Gastroesophageal sphincter (tissue), 4 donors: Measurements from ENCODE around the gene SHC4. TPM values are rescaled to one million over a fixed set of nuclear protein-coding genes. Genes with fewer than 3 reads are reported as not detected.

Experiments
- ATAC-seq: fragments of 150-250 bp; one replicate; pipeline ENCODE4 v1.9.1; 2016; ENCODE audit warnings: mild to moderate bottlenecking, moderate library complexity
- H3K27ac ChIP-seq, 4 donors: fragments of 200-600 bp; sonication (generic) in 3 of 4; 1 replicate in 3 of 4; 2 replicates in 1 of 4; pipeline ENCODE4 v1.5.1; 2016 to 2019
- H3K27me3 ChIP-seq: fragments of 200-600 bp; sonication (generic); one replicate; pipeline ENCODE4 v1.5.1; 2019
- H3K36me3 ChIP-seq, 2 donors: fragments of 200-600 bp; sonication (generic); one replicate each; pipeline ENCODE4 v1.5.1; 2019; ENCODE audit warnings: control low read depth in 1 of 2
- H3K4me1 ChIP-seq, 3 donors: fragments of 200-600 bp; sonication (generic); 1 replicate in 2 of 3; 2 replicates in 1 of 3; pipeline ENCODE4 v1.5.1; 2016 to 2019; ENCODE audit warnings: control low read depth in 2 of 3
- H3K4me3 ChIP-seq, 2 donors: fragments of 200-600 bp; sonication (generic); one replicate each; pipeline ENCODE4 v1.5.1; 2019; ENCODE audit warnings: mild to moderate bottlenecking in 1 of 2, moderate library complexity in 1 of 2
- H3K9me3 ChIP-seq, 3 donors: fragments of 200-600 bp; sonication (generic); one replicate each; pipeline ENCODE4 v1.5.1; 2017 to 2019; ENCODE audit warnings: control low read depth in 2 of 3
- CTCF ChIP-seq, 4 experiments: fragments of 200-600 bp in 2 of 4; fragments of 450-650 bp in 2 of 4; sonication (generic) in 1 of 4; IDR thresholded peaks; one replicate each; pipeline ENCODE4 v1.5.1; 2017 to 2019; ENCODE audit warnings: antibody characterized with exemption in 4 of 4, mild to moderate bottlenecking in 2 of 4, moderate library complexity in 2 of 4
- EP300 ChIP-seq: sonication (generic); formaldehyde crosslinking; IDR thresholded peaks from one replicate; pipeline ENCODE4 v1.6.1; 2017; ENCODE audit warnings: antibody characterized with exemption, mild to moderate bottlenecking
- POLR2A ChIP-seq, 2 donors: fragments of 450-650 bp; IDR thresholded peaks; one replicate each; pipeline ENCODE4 v1.6.1; 2017; ENCODE audit warnings: antibody characterized with exemption in 2 of 2, mild to moderate bottlenecking in 2 of 2, moderate library complexity in 1 of 2
- POLR2AphosphoS5 ChIP-seq: sonication (generic); formaldehyde crosslinking; IDR thresholded peaks from one replicate; pipeline ENCODE4 v1.6.1; 2017; ENCODE audit warnings: antibody characterized with exemption
- WGBS, 2 donors: methylation state at CpG; one replicate each; pipeline ENCODE4 v1.1.5; 2018; ENCODE audit warnings: low coverage in 1 of 2; 5-methylcytosine and 5-hydroxymethylcytosine counted together
- total RNA-seq, 4 donors: library from RNA; depleted of rRNA; stranded (reverse); fragments of >200 nt; gene quantifications; one replicate each; pipeline ENCODE4 v1.1.0, GENCODE V29; 2016

The SHC4 gene
- total RNA-seq, 4 donors from 2014 or later = 1.4 to 4.2 (median 2.1) TPM

GRCh38 chr15:48877630-48878595 is 85.8 kb downstream of the SHC4 start, which contains the start of gene EID1:
Gene EID1 (plus strand): TSS chr15:48878134. CDS start chr15:48878177, 43 bp downstream.
- Histone ChIP-seq H3K9me3 (no peaks in the 10 kb centered on the region), H3K4me1 (peaks cover 4 to 22% (median 6%) of the 10 kb centered on the region in 3 donors), H3K4me3 (peak within 1 kb of the TSS; percentile 82 to 96), H3K27ac (peak within 1 kb of the TSS; percentile 66 to 94 (median 92)), H3K27me3 (peaks cover 4% of the 10 kb centered on the region), H3K36me3 (no peaks in the 10 kb centered on the region)
- peak; percentile 99 for ATAC-seq
- WGBS, 2 donors = 0% methylated on average over 1 to 17 of the region's 58 CpGs
- no peak for TF ChIP-seq EP300
- peak; percentile 88 for TF ChIP-seq POLR2AphosphoS5
- TF ChIP-seq POLR2A (IDR thresholded peaks at IDR 0.05) = peak; percentile 64 to 68
- TF ChIP-seq CTCF (IDR thresholded peaks at IDR 0.05) = no peak

DNA sequence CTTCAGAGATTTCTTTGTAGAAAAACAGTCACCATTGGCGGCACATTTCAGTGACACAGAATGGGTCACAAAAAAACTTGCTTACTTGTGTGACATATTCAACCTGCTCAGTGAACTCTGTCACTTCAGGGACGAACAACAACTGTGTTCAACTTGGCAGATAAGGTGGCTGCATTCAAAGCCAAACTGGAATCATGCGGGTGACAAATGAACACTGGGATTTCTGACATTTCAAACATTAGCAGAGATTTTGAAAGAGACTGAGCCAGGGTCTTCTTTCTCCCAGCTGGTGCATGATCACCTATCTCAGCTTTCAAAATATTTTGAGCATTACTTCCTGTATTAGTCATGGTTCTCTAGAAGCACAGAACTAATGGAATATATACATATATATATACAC is 87.7 kb downstream of the SHC4 start:
- Histone ChIP-seq H3K4me3 (no peak overlapping the region), H3K27me3 (peaks cover 4% of the 10 kb centered on the region), H3K9me3 (no peaks in the 10 kb centered on the region), H3K4me1 (peaks cover 4 to 22% (median 6%) of the 10 kb centered on the region in 3 donors), H3K36me3 (no peaks in the 10 kb centered on the region), H3K27ac (no peak overlapping the region)
- WGBS, 2 donors = 63 to 70% methylated on average over 3 of the region's 3 CpGs
- no peak for TF ChIP-seq POLR2AphosphoS5
- no peak for TF ChIP-seq POLR2A (IDR thresholded peaks at IDR 0.05)
- no peak for TF ChIP-seq CTCF (IDR thresholded peaks at IDR 0.05)
- TF ChIP-seq EP300 = no peak
- ATAC-seq = no peak

GRCh38 chr15:48875241-48875960 is 88.3 kb downstream of the SHC4 start:
- no peaks in the 10 kb centered on the region for H3K36me3 ChIP-seq
- H3K27ac ChIP-seq = no peak overlapping the region
- no peaks in the 10 kb centered on the region for H3K9me3 ChIP-seq
- H3K4me3 ChIP-seq = no peak overlapping the region
- ATAC-seq = no peak
- no peak for TF ChIP-seq POLR2AphosphoS5
- TF ChIP-seq CTCF (IDR thresholded peaks at IDR 0.05) = no peak
- TF ChIP-seq POLR2A (IDR thresholded peaks at IDR 0.05) = no peak
- TF ChIP-seq EP300 = no peak
- peaks cover 4% of the 10 kb centered on the region for H3K27me3 ChIP-seq
- peaks cover 4 to 18% (median 6%) of the 10 kb centered on the region in 3 donors for H3K4me1 ChIP-seq
- 78% methylated on average over 2 of the region's 2 CpGs for WGBS, 2 donors

GRCh38 chr15:48872632-48873031 is 91.1 kb downstream of the SHC4 start:
- Histone ChIP-seq H3K36me3 (no peaks in the 10 kb centered on the region), H3K27ac (no peak overlapping the region), H3K4me3 (no peak overlapping the region), H3K9me3 (no peaks in the 10 kb centered on the region), H3K27me3 (peaks cover 4% of the 10 kb centered on the region), H3K4me1 (peaks cover 0 to 5% (median 0%) of the 10 kb centered on the region in 3 donors)
- TF ChIP-seq CTCF (IDR thresholded peaks at IDR 0.05) (no peak), POLR2A (IDR thresholded peaks at IDR 0.05) (no peak), POLR2AphosphoS5 (no peak), EP300 (no peak)
- WGBS, 2 donors = 85 to 88% methylated on average over 2 of the region's 2 CpGs
- no peak for ATAC-seq
